ENCODE results near the gene TNFRSF13B. TPM values are rescaled to one million over a fixed set of nuclear protein-coding genes. Genes with fewer than 3 reads are reported as not detected.

Gene TNFRSF13B
- total and polyA plus RNA-seq, 2 experiments from 2014 or later = 0.24 TPM; not detected in 1

DNA sequence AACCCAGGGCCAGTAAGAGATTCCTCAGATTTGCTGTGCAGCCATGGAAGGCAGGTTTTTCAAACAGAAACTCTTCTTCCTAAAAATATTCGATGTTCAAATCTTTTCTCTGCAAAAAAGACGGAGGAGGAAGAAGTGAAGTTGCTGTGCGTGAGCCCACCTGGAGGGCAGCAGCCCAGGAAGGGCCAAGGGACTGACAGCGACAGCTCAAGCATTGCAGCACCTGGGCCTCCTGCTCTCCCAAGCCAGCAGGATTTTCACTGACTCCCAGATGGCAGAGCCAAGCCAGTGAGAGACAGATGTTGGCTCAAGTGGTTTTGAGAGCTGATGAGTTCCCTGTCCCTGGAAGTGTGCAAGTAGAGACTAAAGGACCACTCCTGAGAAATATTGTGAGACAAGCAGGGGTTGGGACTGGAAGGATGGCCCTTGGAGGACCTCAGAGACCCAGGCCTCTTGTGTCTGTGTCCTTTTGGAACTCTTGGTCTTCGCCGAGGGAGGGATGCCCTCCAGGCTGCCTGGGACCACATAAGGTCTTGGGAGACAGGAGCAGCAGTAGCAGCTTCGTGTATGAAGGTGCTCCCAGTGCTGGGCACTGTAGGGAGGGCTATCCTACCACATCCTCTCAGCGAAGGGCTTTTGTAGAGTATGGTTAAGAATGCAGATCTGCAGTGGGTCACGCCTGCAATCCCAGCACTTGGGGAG lies 29.3 kb upstream of the TNFRSF13B start:
- H3K27ac Mint-ChIP-seq = no peak overlapping the region
- ATAC-seq = peak; percentile 18
- H3K4me1 ChIP-seq (ENCODE audit: insufficient read depth) = no peaks in the 10 kb centered on the region

More for the DNA sequence above, 29.3 kb upstream of the TNFRSF13B start:
- Histone ChIP-seq H4K20me1 (replicated peaks; ENCODE audit: insufficient read depth) (no peaks in the 10 kb centered on the region), H3K27me3 (ENCODE audit: insufficient read depth) (no peaks in the 10 kb centered on the region), H3K36me3 (ENCODE audit: insufficient read depth) (no peaks in the 10 kb centered on the region), H3K79me2 (replicated peaks; ENCODE audit: insufficient read depth) (no peaks in the 10 kb centered on the region), H3K4me3 (no peak overlapping the region), H3K4me2 (no peak overlapping the region), H3F3A (replicated peaks; ENCODE audit: low read depth) (no peaks in the 10 kb centered on the region), H3K9me2 (ENCODE audit: insufficient read depth) (no peaks in the 10 kb centered on the region), H2AFZ (0 out of 2 replicates have a peak overlapping the region, but pooled peaks have one; percentile 48), H3K27ac (ENCODE audit: low read depth) (no peak overlapping the region)
- H3K36me3 Mint-ChIP-seq (ENCODE audit: low read depth) = no peaks in the 10 kb centered on the region
- TF ChIP-seq, protein P1, sequence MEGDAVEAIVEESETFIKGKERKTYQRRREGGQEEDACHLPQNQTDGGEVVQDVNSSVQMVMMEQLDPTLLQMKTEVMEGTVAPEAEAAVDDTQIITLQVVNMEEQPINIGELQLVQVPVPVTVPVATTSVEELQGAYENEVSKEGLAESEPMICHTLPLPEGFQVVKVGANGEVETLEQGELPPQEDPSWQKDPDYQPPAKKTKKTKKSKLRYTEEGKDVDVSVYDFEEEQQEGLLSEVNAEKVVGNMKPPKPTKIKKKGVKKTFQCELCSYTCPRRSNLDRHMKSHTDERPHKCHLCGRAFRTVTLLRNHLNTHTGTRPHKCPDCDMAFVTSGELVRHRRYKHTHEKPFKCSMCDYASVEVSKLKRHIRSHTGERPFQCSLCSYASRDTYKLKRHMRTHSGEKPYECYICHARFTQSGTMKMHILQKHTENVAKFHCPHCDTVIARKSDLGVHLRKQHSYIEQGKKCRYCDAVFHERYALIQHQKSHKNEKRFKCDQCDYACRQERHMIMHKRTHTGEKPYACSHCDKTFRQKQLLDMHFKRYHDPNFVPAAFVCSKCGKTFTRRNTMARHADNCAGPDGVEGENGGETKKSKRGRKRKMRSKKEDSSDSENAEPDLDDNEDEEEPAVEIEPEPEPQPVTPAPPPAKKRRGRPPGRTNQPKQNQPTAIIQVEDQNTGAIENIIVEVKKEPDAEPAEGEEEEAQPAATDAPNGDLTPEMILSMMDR (conservative IDR thresholded peaks at IDR 0.05; ENCODE audit: low read depth in 2 of 2) = no peak
- TF ChIP-seq STAT1 (IDR thresholded peaks at IDR 0.05; ENCODE audit: unreplicated experiment) = no peak
- TF ChIP-seq, protein P2, sequence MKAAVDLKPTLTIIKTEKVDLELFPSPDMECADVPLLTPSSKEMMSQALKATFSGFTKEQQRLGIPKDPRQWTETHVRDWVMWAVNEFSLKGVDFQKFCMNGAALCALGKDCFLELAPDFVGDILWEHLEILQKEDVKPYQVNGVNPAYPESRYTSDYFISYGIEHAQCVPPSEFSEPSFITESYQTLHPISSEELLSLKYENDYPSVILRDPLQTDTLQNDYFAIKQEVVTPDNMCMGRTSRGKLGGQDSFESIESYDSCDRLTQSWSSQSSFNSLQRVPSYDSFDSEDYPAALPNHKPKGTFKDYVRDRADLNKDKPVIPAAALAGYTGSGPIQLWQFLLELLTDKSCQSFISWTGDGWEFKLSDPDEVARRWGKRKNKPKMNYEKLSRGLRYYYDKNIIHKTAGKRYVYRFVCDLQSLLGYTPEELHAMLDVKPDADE (IDR thresholded peaks at IDR 0.05) = no peak
- no peak for TF ChIP-seq NANOG (IDR thresholded peaks at IDR 0.05; ENCODE audit: borderline replicate concordance)
- no peak for TF ChIP-seq POLR2AphosphoS5 (IDR thresholded peaks at IDR 0.05; ENCODE audit: low read depth)
- TF ChIP-seq, protein P3, sequence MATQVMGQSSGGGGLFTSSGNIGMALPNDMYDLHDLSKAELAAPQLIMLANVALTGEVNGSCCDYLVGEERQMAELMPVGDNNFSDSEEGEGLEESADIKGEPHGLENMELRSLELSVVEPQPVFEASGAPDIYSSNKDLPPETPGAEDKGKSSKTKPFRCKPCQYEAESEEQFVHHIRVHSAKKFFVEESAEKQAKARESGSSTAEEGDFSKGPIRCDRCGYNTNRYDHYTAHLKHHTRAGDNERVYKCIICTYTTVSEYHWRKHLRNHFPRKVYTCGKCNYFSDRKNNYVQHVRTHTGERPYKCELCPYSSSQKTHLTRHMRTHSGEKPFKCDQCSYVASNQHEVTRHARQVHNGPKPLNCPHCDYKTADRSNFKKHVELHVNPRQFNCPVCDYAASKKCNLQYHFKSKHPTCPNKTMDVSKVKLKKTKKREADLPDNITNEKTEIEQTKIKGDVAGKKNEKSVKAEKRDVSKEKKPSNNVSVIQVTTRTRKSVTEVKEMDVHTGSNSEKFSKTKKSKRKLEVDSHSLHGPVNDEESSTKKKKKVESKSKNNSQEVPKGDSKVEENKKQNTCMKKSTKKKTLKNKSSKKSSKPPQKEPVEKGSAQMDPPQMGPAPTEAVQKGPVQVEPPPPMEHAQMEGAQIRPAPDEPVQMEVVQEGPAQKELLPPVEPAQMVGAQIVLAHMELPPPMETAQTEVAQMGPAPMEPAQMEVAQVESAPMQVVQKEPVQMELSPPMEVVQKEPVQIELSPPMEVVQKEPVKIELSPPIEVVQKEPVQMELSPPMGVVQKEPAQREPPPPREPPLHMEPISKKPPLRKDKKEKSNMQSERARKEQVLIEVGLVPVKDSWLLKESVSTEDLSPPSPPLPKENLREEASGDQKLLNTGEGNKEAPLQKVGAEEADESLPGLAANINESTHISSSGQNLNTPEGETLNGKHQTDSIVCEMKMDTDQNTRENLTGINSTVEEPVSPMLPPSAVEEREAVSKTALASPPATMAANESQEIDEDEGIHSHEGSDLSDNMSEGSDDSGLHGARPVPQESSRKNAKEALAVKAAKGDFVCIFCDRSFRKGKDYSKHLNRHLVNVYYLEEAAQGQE (IDR thresholded peaks at IDR 0.05; ENCODE audit: unreplicated experiment) = no peak
- no peak for TF ChIP-seq ZNF331 (CRISPR knock-in tag; IDR thresholded peaks at IDR 0.05; ENCODE audit: low read depth)
- TF ChIP-seq JUNB (IDR thresholded peaks at IDR 0.05; ENCODE audit: unreplicated experiment) = no peak
- TF ChIP-seq, protein P4, sequence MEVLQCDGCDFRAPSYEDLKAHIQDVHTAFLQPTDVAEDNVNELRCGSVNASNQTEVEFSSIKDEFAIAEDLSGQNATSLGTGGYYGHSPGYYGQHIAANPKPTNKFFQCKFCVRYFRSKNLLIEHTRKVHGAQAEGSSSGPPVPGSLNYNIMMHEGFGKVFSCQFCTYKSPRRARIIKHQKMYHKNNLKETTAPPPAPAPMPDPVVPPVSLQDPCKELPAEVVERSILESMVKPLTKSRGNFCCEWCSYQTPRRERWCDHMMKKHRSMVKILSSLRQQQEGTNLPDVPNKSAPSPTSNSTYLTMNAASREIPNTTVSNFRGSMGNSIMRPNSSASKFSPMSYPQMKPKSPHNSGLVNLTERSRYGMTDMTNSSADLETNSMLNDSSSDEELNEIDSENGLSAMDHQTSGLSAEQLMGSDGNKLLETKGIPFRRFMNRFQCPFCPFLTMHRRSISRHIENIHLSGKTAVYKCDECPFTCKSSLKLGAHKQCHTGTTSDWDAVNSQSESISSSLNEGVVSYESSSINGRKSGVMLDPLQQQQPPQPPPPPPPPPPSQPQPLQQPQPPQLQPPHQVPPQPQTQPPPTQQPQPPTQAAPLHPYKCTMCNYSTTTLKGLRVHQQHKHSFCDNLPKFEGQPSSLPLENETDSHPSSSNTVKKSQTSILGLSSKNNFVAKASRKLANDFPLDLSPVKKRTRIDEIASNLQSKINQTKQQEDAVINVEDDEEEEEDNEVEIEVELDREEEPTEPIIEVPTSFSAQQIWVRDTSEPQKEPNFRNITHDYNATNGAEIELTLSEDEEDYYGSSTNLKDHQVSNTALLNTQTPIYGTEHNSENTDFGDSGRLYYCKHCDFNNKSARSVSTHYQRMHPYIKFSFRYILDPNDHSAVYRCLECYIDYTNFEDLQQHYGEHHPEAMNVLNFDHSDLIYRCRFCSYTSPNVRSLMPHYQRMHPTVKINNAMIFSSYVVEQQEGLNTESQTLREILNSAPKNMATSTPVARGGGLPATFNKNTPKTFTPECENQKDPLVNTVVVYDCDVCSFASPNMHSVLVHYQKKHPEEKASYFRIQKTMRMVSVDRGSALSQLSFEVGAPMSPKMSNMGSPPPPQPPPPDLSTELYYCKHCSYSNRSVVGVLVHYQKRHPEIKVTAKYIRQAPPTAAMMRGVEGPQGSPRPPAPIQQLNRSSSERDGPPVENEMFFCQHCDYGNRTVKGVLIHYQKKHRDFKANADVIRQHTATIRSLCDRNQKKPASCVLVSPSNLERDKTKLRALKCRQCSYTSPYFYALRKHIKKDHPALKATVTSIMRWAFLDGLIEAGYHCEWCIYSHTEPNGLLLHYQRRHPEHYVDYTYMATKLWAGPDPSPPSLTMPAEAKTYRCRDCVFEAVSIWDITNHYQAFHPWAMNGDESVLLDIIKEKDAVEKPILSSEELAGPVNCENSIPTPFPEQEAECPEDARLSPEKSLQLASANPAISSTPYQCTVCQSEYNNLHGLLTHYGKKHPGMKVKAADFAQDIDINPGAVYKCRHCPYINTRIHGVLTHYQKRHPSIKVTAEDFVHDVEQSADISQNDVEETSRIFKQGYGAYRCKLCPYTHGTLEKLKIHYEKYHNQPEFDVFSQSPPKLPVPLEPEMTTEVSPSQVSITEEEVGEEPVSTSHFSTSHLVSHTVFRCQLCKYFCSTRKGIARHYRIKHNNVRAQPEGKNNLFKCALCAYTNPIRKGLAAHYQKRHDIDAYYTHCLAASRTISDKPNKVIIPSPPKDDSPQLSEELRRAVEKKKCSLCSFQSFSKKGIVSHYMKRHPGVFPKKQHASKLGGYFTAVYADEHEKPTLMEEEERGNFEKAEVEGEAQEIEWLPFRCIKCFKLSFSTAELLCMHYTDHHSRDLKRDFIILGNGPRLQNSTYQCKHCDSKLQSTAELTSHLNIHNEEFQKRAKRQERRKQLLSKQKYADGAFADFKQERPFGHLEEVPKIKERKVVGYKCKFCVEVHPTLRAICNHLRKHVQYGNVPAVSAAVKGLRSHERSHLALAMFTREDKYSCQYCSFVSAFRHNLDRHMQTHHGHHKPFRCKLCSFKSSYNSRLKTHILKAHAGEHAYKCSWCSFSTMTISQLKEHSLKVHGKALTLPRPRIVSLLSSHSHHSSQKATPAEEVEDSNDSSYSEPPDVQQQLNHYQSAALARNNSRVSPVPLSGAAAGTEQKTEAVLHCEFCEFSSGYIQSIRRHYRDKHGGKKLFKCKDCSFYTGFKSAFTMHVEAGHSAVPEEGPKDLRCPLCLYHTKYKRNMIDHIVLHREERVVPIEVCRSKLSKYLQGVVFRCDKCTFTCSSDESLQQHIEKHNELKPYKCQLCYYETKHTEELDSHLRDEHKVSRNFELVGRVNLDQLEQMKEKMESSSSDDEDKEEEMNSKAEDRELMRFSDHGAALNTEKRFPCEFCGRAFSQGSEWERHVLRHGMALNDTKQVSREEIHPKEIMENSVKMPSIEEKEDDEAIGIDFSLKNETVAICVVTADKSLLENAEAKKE (CRISPR knock-in tag; IDR thresholded peaks at IDR 0.05) = no peak
- no peak for TF ChIP-seq ZNF114 (CRISPR knock-in tag; IDR thresholded peaks at IDR 0.05)
- TF ChIP-seq CREB1 (CRISPR knock-in tag; IDR thresholded peaks at IDR 0.05; ENCODE audit: low read depth) = no peak
- no peak for TF ChIP-seq EZH2phosphoT487 (IDR thresholded peaks at IDR 0.05; ENCODE audit: unreplicated experiment)
- no peak for TF ChIP-seq EZH2 (IDR thresholded peaks at IDR 0.05; ENCODE audit: low read depth, unreplicated experiment)
- H3K27me3 Mint-ChIP-seq (ENCODE audit: insufficient read depth, low read depth, poor library complexity) = peaks cover 11% of the 10 kb centered on the region
- H3K9me3 Mint-ChIP-seq = peaks cover 3% of the 10 kb centered on the region; the same call in 1 of the 3 replicates
- no peak for DNase-seq (ENCODE audit: low spot score)
- no peak overlapping the region for H3K4me3 Mint-ChIP-seq
- peaks cover 12% of the 10 kb centered on the region for H3K4me1 Mint-ChIP-seq
